ENCODE measurements around the gene CADM2.

GRCh38 chr3:85495602-85496001 is 536.8 kb downstream of the CADM2 start:
- TF ChIP-seq, protein P1, sequence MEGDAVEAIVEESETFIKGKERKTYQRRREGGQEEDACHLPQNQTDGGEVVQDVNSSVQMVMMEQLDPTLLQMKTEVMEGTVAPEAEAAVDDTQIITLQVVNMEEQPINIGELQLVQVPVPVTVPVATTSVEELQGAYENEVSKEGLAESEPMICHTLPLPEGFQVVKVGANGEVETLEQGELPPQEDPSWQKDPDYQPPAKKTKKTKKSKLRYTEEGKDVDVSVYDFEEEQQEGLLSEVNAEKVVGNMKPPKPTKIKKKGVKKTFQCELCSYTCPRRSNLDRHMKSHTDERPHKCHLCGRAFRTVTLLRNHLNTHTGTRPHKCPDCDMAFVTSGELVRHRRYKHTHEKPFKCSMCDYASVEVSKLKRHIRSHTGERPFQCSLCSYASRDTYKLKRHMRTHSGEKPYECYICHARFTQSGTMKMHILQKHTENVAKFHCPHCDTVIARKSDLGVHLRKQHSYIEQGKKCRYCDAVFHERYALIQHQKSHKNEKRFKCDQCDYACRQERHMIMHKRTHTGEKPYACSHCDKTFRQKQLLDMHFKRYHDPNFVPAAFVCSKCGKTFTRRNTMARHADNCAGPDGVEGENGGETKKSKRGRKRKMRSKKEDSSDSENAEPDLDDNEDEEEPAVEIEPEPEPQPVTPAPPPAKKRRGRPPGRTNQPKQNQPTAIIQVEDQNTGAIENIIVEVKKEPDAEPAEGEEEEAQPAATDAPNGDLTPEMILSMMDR (IDR thresholded peaks at IDR 0.05) = no peak
- no peak for TF ChIP-seq POLR2A (IDR thresholded peaks at IDR 0.05)
